OCI-LY3 (cell line): ENCODE measurements around the gene RPRD2.

Source experiments
- CTCF ChIP-seq: fragments of 200-600, 300-600 bp; sonication (generic); IDR thresholded peaks from 2 replicates; pipeline ENCODE4 v1.5.1; 2014; ENCODE audit warnings: antibody characterized with exemption, low read length, low read depth
- EZH2phosphoT487 ChIP-seq: fragments of 200-600 bp; shearing (Covaris generic); IDR thresholded peaks from 2 replicates; pipeline ENCODE4 v1.6.1; 2018; ENCODE audit warnings: antibody characterized with exemption, mixed run types, low read depth

- TF ChIP-seq CTCF (no peak), EZH2phosphoT487 (no peak)
Observed at GRCh38 chr1:150508982-150509381, 145.0 kb downstream of the RPRD2 start.
